Activated CD8-positive, alpha-beta T cell treated with anti-CD3 and anti-CD28 coated beads for 36 hours (primary cell): ENCODE results near the gene FILIP1L. TPM values are rescaled to one million over a fixed set of nuclear protein-coding genes. Genes with fewer than 3 reads are reported as not detected.

ENCODE experiments used
- ATAC-seq: fragments of 200-7000 bp; cut with Tn5 transposase; one replicate; pipeline ENCODE4 v1.10.0; 2021; ENCODE audit warnings: mild to moderate bottlenecking, moderate library complexity
- CTCF ChIA-PET: fragments of 350-600 bp; sonication (Branson Sonifier 250); formaldehyde crosslinking; loops from one replicate; lab custom pipeline; 2021; ENCODE audit warnings: antibody characterized with exemption; lab: Charles Lee
- POLR2A ChIA-PET: fragments of 350-600 bp; sonication (Branson Sonifier 250); formaldehyde crosslinking; loops from one replicate; lab custom pipeline; 2021; ENCODE audit warnings: antibody characterized with exemption; lab: Charles Lee
- DNase-seq: peaks from one replicate; pipeline ENCODE4 v3.0.0-alpha.2; 2020
- H3K27ac Mint-ChIP-seq: one replicate; pipeline ENCODE4 v1.8.0; 2021; ENCODE audit warnings: mild to moderate bottlenecking, mixed read lengths
- H3K27me3 Mint-ChIP-seq: one replicate; pipeline ENCODE4 v1.8.0; 2021; ENCODE audit warnings: mixed read lengths
- H3K36me3 Mint-ChIP-seq: one replicate; pipeline ENCODE4 v1.8.0; 2021; ENCODE audit warnings: low read depth, mixed read lengths
- H3K4me1 Mint-ChIP-seq: one replicate; pipeline ENCODE4 v1.8.0; 2021; ENCODE audit warnings: low read depth, mixed read lengths
- H3K4me3 Mint-ChIP-seq: one replicate; pipeline ENCODE4 v1.8.0; 2021; ENCODE audit warnings: mild to moderate bottlenecking, moderate library complexity, mixed read lengths
- H3K9me3 Mint-ChIP-seq: one replicate; pipeline ENCODE4 v1.8.0; 2021; ENCODE audit warnings: mixed read lengths
- CTCF ChIP-seq: fragments of 200-600 bp; IDR thresholded peaks from one replicate; pipeline ENCODE4 v1.8.0; 2022; ENCODE audit warnings: antibody characterized with exemption, mild to moderate bottlenecking
- intact Hi-C: fragments of 100-400 bp; cut with micrococcal nuclease; formaldehyde crosslinking; loops from one replicate; pipeline ENCODE4 v1.10.0; 2022
- total RNA-seq, 2 experiments: library from RNA; stranded (reverse); gene quantifications; one replicate each; pipeline ENCODE4 v1.2.3, GENCODE V29; 2021

FILIP1L gene
- total RNA-seq, 2 experiments from 2014 or later: 0.11 to 0.13 TPM

DNA sequence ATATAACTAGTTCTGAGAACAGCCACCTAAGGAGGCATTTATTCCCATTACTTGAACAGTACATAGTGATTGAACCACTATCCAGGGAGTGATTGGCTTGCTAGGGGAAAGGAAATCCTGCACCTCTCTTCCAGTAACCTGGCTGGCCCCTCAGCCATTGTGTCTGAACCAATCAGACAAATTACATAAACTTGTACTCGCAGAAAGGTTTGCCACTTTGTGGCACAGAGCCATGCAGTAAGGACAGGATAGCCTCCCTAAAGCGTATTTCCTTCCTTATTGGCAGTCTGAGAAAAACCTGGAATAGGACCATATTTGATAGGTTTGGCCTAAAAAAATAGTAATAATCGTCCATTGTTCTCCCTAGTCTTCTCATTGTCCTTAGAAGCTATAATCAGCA is 277.6 kb downstream of the FILIP1L start:
- H3K27ac Mint-ChIP-seq: no peak overlapping the region
- ATAC-seq: no peak
- CTCF ChIA-PET: interaction anchor here (0.5 to 1.4 kb wide), 3 partner anchors 29 to 417 kb away, joined by 3 to 4 read pairs (median 4); no protein-coding TSS in a partner anchor
- intact Hi-C loops: loop anchor here (10.0 kb wide), 1 partner anchor 238 kb away; no protein-coding TSS in a partner anchor
- H3K27me3 Mint-ChIP-seq: no peaks in the 10 kb centered on the region
- TF ChIP-seq CTCF: no peak
- DNase-seq: no peak
- POLR2A ChIA-PET: no interaction called here
- H3K36me3 Mint-ChIP-seq: no peaks in the 10 kb centered on the region
- H3K4me3 Mint-ChIP-seq: no peak overlapping the region
- H3K4me1 Mint-ChIP-seq: peaks cover 2% of the 10 kb centered on the region
- no peaks in the 10 kb centered on the region for H3K9me3 Mint-ChIP-seq

DNA sequence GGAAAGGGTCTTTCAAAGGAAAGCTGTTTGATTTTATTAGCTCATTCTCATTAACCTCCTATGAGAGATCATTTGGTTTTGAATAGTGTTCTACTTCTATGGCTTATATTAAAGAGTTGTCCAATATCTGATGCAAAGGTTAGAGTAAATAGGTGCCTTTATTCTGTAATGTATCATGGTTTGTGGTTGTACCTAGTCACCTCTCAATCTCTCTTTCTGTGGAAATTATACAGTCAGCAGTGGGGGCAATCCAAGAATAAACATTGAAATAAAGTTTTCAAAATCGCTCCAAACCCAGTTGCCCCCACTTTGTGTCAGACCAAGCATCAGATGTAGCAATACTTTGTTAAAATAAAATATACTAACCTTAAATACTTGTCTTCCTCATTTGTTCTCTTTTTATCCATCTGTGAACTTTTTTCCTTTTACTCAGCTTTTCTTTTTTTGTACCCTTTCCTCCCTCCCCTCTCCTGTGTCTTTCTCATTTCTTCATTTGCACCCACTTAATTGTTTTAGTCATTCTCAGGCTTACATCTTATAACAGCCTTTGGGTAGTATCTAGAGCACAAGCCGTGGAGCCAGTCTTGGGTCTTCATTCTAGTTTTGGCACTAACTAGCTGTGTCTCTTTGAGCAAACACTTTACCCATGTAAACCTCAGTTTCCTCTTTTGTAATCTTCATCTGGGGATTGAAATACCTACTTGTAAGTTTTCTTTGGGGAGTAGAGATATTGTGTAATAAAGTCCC is 279.9 kb downstream of the FILIP1L start:
- ATAC-seq: peak; percentile 60

GRCh38 chr3:99833617-99834205 is 280.6 kb downstream of the FILIP1L start:
- TF ChIP-seq CTCF: no peak
- H3K36me3 Mint-ChIP-seq: no peaks in the 10 kb centered on the region
- ChIA-PET CTCF (interaction anchor here (1.2 to 7.5 kb wide), 6 partner anchors 10 to 423 kb away, joined by 3 to 43 read pairs (median 26); partner anchors contain the start of gene CMSS1), POLR2A (interaction anchor here (0.7 to 1.2 kb wide), 2 partner anchors 16 to 271 kb away, joined by 4 to 5 read pairs; partner anchors contain the start of gene CMSS1)
- H3K27ac Mint-ChIP-seq: no peak overlapping the region
- ATAC-seq (no peak), DNase-seq (no peak)
- H3K9me3 Mint-ChIP-seq: no peaks in the 10 kb centered on the region
- peaks cover 15% of the 10 kb centered on the region for H3K4me1 Mint-ChIP-seq
- H3K4me3 Mint-ChIP-seq: no peak overlapping the region
- intact Hi-C loops: loop anchor here (10.0 kb wide), 1 partner anchor 241 kb away; no protein-coding TSS in a partner anchor
- no peaks in the 10 kb centered on the region for H3K27me3 Mint-ChIP-seq

More for the DNA sequence above, 279.9 kb downstream of the FILIP1L start:
- ChIA-PET POLR2A (interaction anchor here (0.7 to 1.2 kb wide), 2 partner anchors 17 to 270 kb away, joined by 4 to 5 read pairs; partner anchors contain the start of gene CMSS1), CTCF (interaction anchor here (1.2 to 7.5 kb wide), 4 partner anchors 10 to 420 kb away, joined by 3 to 43 read pairs (median 16); partner anchors contain the start of gene CMSS1)
- Mint-ChIP-seq H3K27me3 (no peaks in the 10 kb centered on the region), H3K9me3 (no peaks in the 10 kb centered on the region), H3K4me1 (peaks cover 11% of the 10 kb centered on the region), H3K4me3 (no peak overlapping the region), H3K27ac (no peak overlapping the region), H3K36me3 (no peaks in the 10 kb centered on the region)
- DNase-seq: no peak
- intact Hi-C loops: loop anchor here (10.0 kb wide), 1 partner anchor 240 kb away; no protein-coding TSS in a partner anchor
- no peak for TF ChIP-seq CTCF

GRCh38 chr3:99829844-99830243 is 284.5 kb downstream of the FILIP1L start:
- ATAC-seq: no peak
- intact Hi-C loops: loop anchor here (2.0 to 10.0 kb wide), 2 partner anchors 245 to 425 kb away; no protein-coding TSS in a partner anchor
- ChIA-PET POLR2A (interaction anchor here (0.6 to 2.0 kb wide), 2 partner anchors 12 to 1790 kb away, joined by 4 to 6 read pairs; partner anchors contain the start of gene CMSS1), CTCF (interaction anchor here (1.3 to 7.5 kb wide), 4 partner anchors 14 to 424 kb away, joined by 3 to 43 read pairs (median 4); no protein-coding TSS in a partner anchor)
- Mint-ChIP-seq H3K4me3 (no peak overlapping the region), H3K36me3 (no peaks in the 10 kb centered on the region), H3K27ac (no peak overlapping the region), H3K9me3 (no peaks in the 10 kb centered on the region), H3K4me1 (peaks cover 23% of the 10 kb centered on the region), H3K27me3 (no peaks in the 10 kb centered on the region)
- TF ChIP-seq CTCF: no peak
- DNase-seq: no peak
